HepG2 (cell line): ENCODE results near the gene PPP1R27. TPM values are rescaled to one million over a fixed set of nuclear protein-coding genes. Genes with fewer than 3 reads are reported as not detected.

Experiments used
- ATAC-seq: fragments of 200-7000 bp; cut with Tn5 transposase; 3 replicates; pipeline ENCODE4 v1.9.1; 2020; ENCODE audit warnings: mild to moderate bottlenecking, moderate library complexity
- BruUV-seq: library from RNA; stranded (reverse); fragments of 400-500 nt; replicated peaks from 2 replicates; lab custom pipeline; 2021; lab: Mats Ljungman, UMichigan
- CTCF ChIA-PET: fragments of 300-600 bp; formaldehyde crosslinking; extraction: SDS; loops from one replicate; lab custom pipeline; 2021; ENCODE audit warnings: low total read pairs, inconsistent platforms, low intra/inter-chr PET ratio; lab: Yijun Ruan, JAX
- POLR2A ChIA-PET: fragments of 350-600 bp; sonication (Branson Sonifier 250); formaldehyde crosslinking; loops from one replicate; lab custom pipeline; 2020; ENCODE audit warnings: antibody characterized with exemption, inconsistent platforms; lab: Yijun Ruan, JAX
- DNase-seq: peaks from one replicate; pipeline ENCODE4 v3.0.0-alpha.2; 2015; ENCODE audit warnings: low spot score
- FAIRE-seq: peaks from 3 replicates; lab custom pipeline; 2011; peaks lifted over from hg19 to GRCh38; lab: Jason Lieb, UNC
- H2AFZ ChIP-seq: one replicate; pipeline ENCODE4 v1.6.1; 2011; ENCODE audit warnings: low read length, inconsistent platforms
- H3K27ac ChIP-seq: fragments of 300-600 bp; 3 replicates; pipeline ENCODE4 v1.8.0; 2011; ENCODE audit warnings: mixed run types, mild to moderate bottlenecking, mixed read lengths, low read length, inconsistent platforms; ENCODE audit not compliant: insufficient read depth; ENCODE audit errors: extremely low read length
- H3K27me3 ChIP-seq, 2 experiments: fragments of 200-600 bp in 1 of 2; 2 replicates in 1 of 2; 3 replicates in 1 of 2; pipeline versions ENCODE4 v1.6.0 to v1.8.0; 2011; ENCODE audit warnings: low read length in 2 of 2, mild to moderate bottlenecking in 2 of 2, moderate library complexity in 2 of 2, inconsistent platforms in 1 of 2; ENCODE audit not compliant: insufficient read depth in 2 of 2, control insufficient read depth in 1 of 2
- H3K36me3 ChIP-seq, 2 experiments: fragments of 200-600 bp in 1 of 2; replicated peaks in 1 of 2; 2 replicates in 1 of 2; 3 replicates in 1 of 2; pipeline versions ENCODE4 v1.5.1 to v1.8.0; 2011; ENCODE audit warnings: low read length in 2 of 2, inconsistent platforms in 1 of 2; ENCODE audit not compliant: insufficient read depth in 2 of 2, control insufficient read depth in 1 of 2
- H3K4me1 ChIP-seq: 2 replicates; pipeline ENCODE4 v1.5.1; 2012; ENCODE audit warnings: low read length, inconsistent platforms; ENCODE audit not compliant: insufficient read depth
- H3K4me2 ChIP-seq: 2 replicates; pipeline ENCODE4 v1.6.0; 2011; ENCODE audit warnings: low read depth, low read length, inconsistent platforms
- H3K4me3 ChIP-seq, 3 experiments: fragments of 200-600 bp in 1 of 3; sonication (generic), shearing (Covaris generic) in 1 of 3; replicated peaks in 1 of 3; 2 replicates each; pipeline ENCODE4 v1.5.1; 2011 to 2016; ENCODE audit warnings: low read length in 3 of 3, inconsistent platforms in 2 of 3, low read depth in 2 of 3, mild to moderate bottlenecking in 2 of 3, control low read depth in 1 of 3, mixed read lengths in 1 of 3; ENCODE audit not compliant: insufficient read depth in 1 of 3
- H3K79me2 ChIP-seq: one replicate; pipeline ENCODE4 v1.6.1; 2011; ENCODE audit warnings: low read length, inconsistent platforms; ENCODE audit not compliant: insufficient read depth
- H3K9ac ChIP-seq: 2 replicates; pipeline ENCODE4 v1.6.0; 2011; ENCODE audit warnings: mild to moderate bottlenecking, low read depth, low read length, inconsistent platforms; ENCODE audit not compliant: insufficient read depth
- H3K9me3 ChIP-seq: 2 replicates; pipeline ENCODE4 v1.5.1; 2012; ENCODE audit warnings: mild to moderate bottlenecking, low read length
- H4K20me1 ChIP-seq: 2 replicates; pipeline ENCODE4 v1.6.0; 2011; ENCODE audit warnings: inconsistent platforms, mild to moderate bottlenecking, low read length, moderate library complexity; ENCODE audit not compliant: insufficient read depth
- CTCF ChIP-seq: sonication (generic); formaldehyde crosslinking; IDR thresholded peaks from 2 replicates; pipeline ENCODE4 v1.5.0; 2020; ENCODE audit warnings: mild to moderate bottlenecking, missing genetic modification reagents, moderate library complexity
- MATR3 ChIP-seq: sonication (generic); formaldehyde crosslinking; IDR thresholded peaks from 2 replicates; pipeline ENCODE4 v1.4.0; 2020; ENCODE audit warnings: missing genetic modification reagents
- MYC ChIP-seq: sonication (generic); formaldehyde crosslinking; IDR thresholded peaks from 2 replicates; pipeline ENCODE4 v1.9.0; 2021; ENCODE audit warnings: missing genetic modification reagents, borderline replicate concordance
- PATZ1 ChIP-seq: sonication (generic); formaldehyde crosslinking; IDR thresholded peaks from 2 replicates; pipeline ENCODE4 v1.4.0; 2020; ENCODE audit warnings: missing genetic modification reagents
- RAD21 ChIP-seq: fragments of 450-650 bp; formaldehyde crosslinking; IDR thresholded peaks from 2 replicates; pipeline ENCODE4 v1.5.0; 2020; ENCODE audit warnings: mild to moderate bottlenecking
- STAG1 ChIP-seq: sonication (generic); formaldehyde crosslinking; IDR thresholded peaks from 2 replicates; pipeline ENCODE4 v1.4.0; 2020; ENCODE audit warnings: missing genetic modification reagents
- TEAD3 ChIP-seq: optimal IDR thresholded peaks from 2 replicates; pipeline ENCODE3; 2016; ENCODE audit warnings: borderline replicate concordance
- XRCC5 ChIP-seq: fragments of 200-400 bp; formaldehyde crosslinking; optimal IDR thresholded peaks from 2 replicates; pipeline ENCODE3; 2017; ENCODE audit warnings: mild to moderate bottlenecking, low read length
- ZBTB7B ChIP-seq: sonication (generic); formaldehyde crosslinking; IDR thresholded peaks from 2 replicates; pipeline ENCODE4 v1.4.0; 2020; ENCODE audit warnings: missing genetic modification reagents
- ZNF446 ChIP-seq: sonication (generic); formaldehyde crosslinking; IDR thresholded peaks from 2 replicates; pipeline ENCODE4 v1.5.0; 2020; ENCODE audit warnings: mild to moderate bottlenecking, missing genetic modification reagents
- ZNF503 ChIP-seq: sonication (generic); formaldehyde crosslinking; IDR thresholded peaks from 2 replicates; pipeline ENCODE4 v1.4.0; 2020; ENCODE audit warnings: missing genetic modification reagents
- ZNF687 ChIP-seq: sonication (generic); formaldehyde crosslinking; IDR thresholded peaks from 2 replicates; pipeline ENCODE4 v1.5.1; 2020; ENCODE audit warnings: mild to moderate bottlenecking, missing genetic modification reagents, moderate library complexity
- ZNF780A ChIP-seq: sonication (generic); formaldehyde crosslinking; IDR thresholded peaks from 2 replicates; pipeline ENCODE4 v1.8.0; 2022; ENCODE audit warnings: mild to moderate bottlenecking, missing genetic modification reagents, moderate library complexity
- WGBS: methylation state at CpG from one replicate; pipeline ENCODE4 v1.1.6; 2017; ENCODE audit warnings: low lambda C conversion rate; 5-methylcytosine and 5-hydroxymethylcytosine counted together
- in situ Hi-C: cut with HindIII; loops from 2 replicates; pipeline ENCODE4 v1.10.0; 2017; ENCODE audit warnings: low pct_unique_long_range_greater_than_20kb; ENCODE audit not compliant: extremely low pct_ligation_motif_present
- intact Hi-C: fragments of 100-400 bp; cut with micrococcal nuclease; formaldehyde crosslinking; loops from one replicate; pipeline ENCODE4 v1.10.0; 2022; ENCODE audit not compliant: unreplicated experiment
- polyA plus RNA-seq, 8 experiments: library from polyadenylated mRNA; depleted of rRNA in 3 of 8; stranded (reverse) in 7 of 8; unstranded in 1 of 8; fragments of >200 nt; fragmentation: Illumina TruSeq in 4 of 8; extraction: Trizol in 4 of 8; gene quantifications; 2 replicates each; pipeline versions ENCODE4 v1.2.1 to v1.2.3, GENCODE V29; 2011 to 2016; ENCODE audit warnings: low read depth in 4 of 8, missing spikeins in 1 of 8, mixed read lengths in 1 of 8; ENCODE audit not compliant: insufficient read depth in 1 of 8
- total RNA-seq, 5 experiments: library from RNA; depleted of rRNA; stranded (reverse); fragments of >200 nt; fragmentation: Illumina TruSeq; extraction: Trizol; gene quantifications; 2 replicates each; pipeline ENCODE4 v1.2.3, GENCODE V29; 2016; ENCODE audit warnings: low read depth in 1 of 5

Gene PPP1R27
- total and polyA plus RNA-seq, 2 of the 13 experiments (the other 11 are each of a cell fraction or from before 2014, with no cell fraction given) = 0.17 to 1.00 TPM

GRCh38 chr17:81808778-81809555 is 25.9 kb downstream of the PPP1R27 start:
- DNase-seq = no peak
- no peaks in the 10 kb centered on the region for H3K36me3 ChIP-seq
- no TSS peak for BruUV-seq
- 47% methylated on average over 19 of the region's 20 CpGs for WGBS
- H4K20me1 ChIP-seq = no peaks in the 10 kb centered on the region
- CTCF ChIA-PET = no interaction called here
- H3K4me2 ChIP-seq = no peak overlapping the region
- peaks cover 12 to 67% of the 10 kb centered on the region in 2 experiments for H3K27me3 ChIP-seq
- ATAC-seq = peak; percentile 52
- in situ Hi-C loops (no loop called here), intact Hi-C loops (no loop called here)
- no peaks in the 10 kb centered on the region for H3K9me3 ChIP-seq
- no peak overlapping the region for H2AFZ ChIP-seq
- no peak overlapping the region for H3K27ac ChIP-seq
- peaks cover 31% of the 10 kb centered on the region for H3K4me1 ChIP-seq
- POLR2A ChIA-PET = no interaction called here
- H3K79me2 ChIP-seq = no peaks in the 10 kb centered on the region
- H3K9ac ChIP-seq = no peak overlapping the region
- no peak overlapping the region for H3K4me3 ChIP-seq
- no peak for FAIRE-seq
- peak; percentile 35 for TF ChIP-seq ZNF687
- peak; percentile 41; the same call in 1 of the 2 replicates for TF ChIP-seq PATZ1 (CRISPR knock-in tag)
- no peak for TF ChIP-seq ZNF446
- no peak for TF ChIP-seq MATR3 (CRISPR knock-in tag)
- TF ChIP-seq MYC = 0 out of 2 replicates have a peak, but pooled peaks have one; percentile 26
- TF ChIP-seq XRCC5 = peak; percentile 61
- peak; percentile 92 for TF ChIP-seq ZNF780A (CRISPR knock-in tag)
- peak; percentile 13 for TF ChIP-seq TEAD3 (CRISPR knock-in tag)
- no peak for TF ChIP-seq ZNF503 (CRISPR knock-in tag)
- TF ChIP-seq CTCF (CRISPR knock-in tag) = peak; percentile 84
- peak; percentile 48 for TF ChIP-seq STAG1 (CRISPR knock-in tag)
- peak; percentile 38; the same call in 1 of the 2 replicates for TF ChIP-seq ZBTB7B (CRISPR knock-in tag)
- TF ChIP-seq RAD21 = 0 out of 2 replicates have a peak, but pooled peaks have one; percentile 36
